Breast epithelium (tissue), 3 donors: ENCODE measurements around the gene ADAMTS2.

Experiments
- CTCF ChIP-seq, 3 donors: fragments of 450-650 bp; IDR thresholded peaks; one replicate each; pipeline ENCODE4 v1.5.1; 2016 to 2017; ENCODE audit warnings: antibody characterized with exemption in 3 of 3, mild to moderate bottlenecking in 3 of 3, moderate library complexity in 3 of 3
- POLR2A ChIP-seq: fragments of 450-650 bp; IDR thresholded peaks from one replicate; pipeline ENCODE4 v1.6.1; 2016; ENCODE audit warnings: antibody characterized with exemption, mild to moderate bottlenecking, moderate library complexity

GRCh38 chr5:179346875-179347274, 1.6 kb upstream of the ADAMTS2 start:
- no peak for TF ChIP-seq CTCF (IDR thresholded peaks at IDR 0.05)
- TF ChIP-seq POLR2A = no peak
